K562 (cell line): ENCODE measurements around the gene SOX8. TPM values are rescaled to one million over a fixed set of nuclear protein-coding genes. Genes with fewer than 3 reads are reported as not detected.

Experiments
- HINFP ChIP-seq: fragments of 450-650 bp; conservative IDR thresholded peaks from 2 replicates; pipeline ENCODE4 v1.6.1; 2016; ENCODE audit warnings: missing genetic modification characterization, low read depth, mild to moderate bottlenecking, control low read depth, missing compliant biosample characterization
- KLF16 ChIP-seq: IDR thresholded peaks from 2 replicates; pipeline ENCODE4 v1.6.1; 2016; ENCODE audit warnings: antibody characterized with exemption
- L3MBTL2 ChIP-seq: fragments of 450-650 bp; IDR thresholded peaks from 2 replicates; pipeline ENCODE4 v1.6.1; 2016; ENCODE audit warnings: mild to moderate bottlenecking, moderate library complexity
- NR1H2 ChIP-seq: sonication (generic); formaldehyde crosslinking; IDR thresholded peaks from 2 replicates; pipeline ENCODE4 v1.4.0; 2020; ENCODE audit warnings: mild to moderate bottlenecking, missing genetic modification reagents
- NR2C2 ChIP-seq, 2 experiments: fragments of 200-800 bp in 1 of 2; sonication (Bioruptor generic) in 1 of 2; sonication (generic) in 1 of 2; formaldehyde crosslinking in 1 of 2; IDR thresholded peaks; 2 replicates each; pipeline versions ENCODE4 v1.6.1 to v1.8.0; 2016 to 2022; ENCODE audit warnings: mild to moderate bottlenecking in 1 of 2, missing compliant biosample characterization in 1 of 2, missing genetic modification characterization in 1 of 2, missing genetic modification reagents in 1 of 2
- TOE1 ChIP-seq, 2 experiments: fragments of 450-650 bp in 1 of 2; sonication (generic) in 1 of 2; formaldehyde crosslinking in 1 of 2; IDR thresholded peaks; 2 replicates each; pipeline versions ENCODE4 v1.7.1 to v1.8.0; 2016 to 2022; ENCODE audit warnings: borderline replicate concordance in 2 of 2, mild to moderate bottlenecking in 2 of 2, antibody characterized with exemption in 1 of 2, inconsistent platforms in 1 of 2, low read depth in 1 of 2, missing genetic modification reagents in 1 of 2, moderate library complexity in 1 of 2
- VEZF1 ChIP-seq: fragments of 200-800 bp; sonication (Bioruptor generic); IDR thresholded peaks from 2 replicates; pipeline ENCODE4 v1.6.1; 2017; ENCODE audit warnings: missing genetic modification characterization, missing compliant biosample characterization
- ZBTB40 ChIP-seq, 2 experiments: fragments of 450-650 bp in 1 of 2; sonication (generic) in 1 of 2; formaldehyde crosslinking in 1 of 2; IDR thresholded peaks; 2 replicates each; pipeline versions ENCODE4 v1.7.1 to v1.9.0; 2016 to 2022; ENCODE audit warnings: inconsistent platforms in 1 of 2, mild to moderate bottlenecking in 1 of 2, missing genetic modification reagents in 1 of 2
- ZNF280B ChIP-seq: fragments of 250-450 bp; sonication (Bioruptor Pico); IDR thresholded peaks from 2 replicates; pipeline ENCODE4 v1.5.1; 2021; ENCODE audit warnings: mild to moderate bottlenecking
- ZNF384 ChIP-seq: IDR thresholded peaks from 2 replicates; pipeline ENCODE4 v1.6.1; 2012; ENCODE audit warnings: low read depth, low read length, improper control_type of control experiment
- ZNF444 ChIP-seq: fragments of 250-450 bp; sonication (Bioruptor Pico); IDR thresholded peaks from 2 replicates; pipeline ENCODE4 v1.4.0; 2020; ENCODE audit warnings: mild to moderate bottlenecking, moderate library complexity
- polyA plus RNA-seq, 8 experiments: library from polyadenylated mRNA; depleted of rRNA in 4 of 8; stranded (reverse) in 5 of 8; unstranded in 3 of 8; fragments of >200 nt; fragmentation: Nextera tagmentation in 2 of 8; fragmentation: Illumina TruSeq in 1 of 8; extraction: Ambion mirVana in 2 of 8; extraction: Trizol in 1 of 8; gene quantifications; 2 replicates each; pipeline versions ENCODE4 v1.2.1 to v1.2.3, GENCODE V29; 2011 to 2014; ENCODE audit warnings: inconsistent platforms in 1 of 8, missing spikeins in 1 of 8
- total RNA-seq, 7 experiments: library from RNA; depleted of rRNA in 6 of 7; stranded (reverse); fragments of >200 nt in 6 of 7; fragmentation: Illumina TruSeq in 2 of 7; extraction: Trizol in 2 of 7; gene quantifications; 2 replicates each; pipeline versions ENCODE4 v1.2.1 to v1.2.3, GENCODE V29; 2011 to 2021; ENCODE audit warnings: low replicate concordance in 1 of 7

The SOX8 gene
- total and polyA plus RNA-seq, 9 of the 15 experiments (the other 6 are each of a cell fraction or from before 2014, with no cell fraction given) = 0.07 to 0.15 (median 0.15) TPM; not detected in 6

GRCh38 chr16:951660-952301 lies 29.8 kb upstream of the SOX8 start (continued):
- TF ChIP-seq ZBTB40 (IDR thresholded peaks at IDR 0.05) (no peak), ZBTB40 (CRISPR knock-in tag; IDR thresholded peaks at IDR 0.05) (peak; percentile 41; the same call in 1 of the 2 replicates), NR1H2 (CRISPR knock-in tag) (0 out of 2 replicates have a peak, but pooled peaks have one; percentile 63), HINFP (tag) (no peak), VEZF1 (CRISPR knock-in tag) (peak; percentile 85), ZNF280B (CRISPR knock-in tag) (no peak), KLF16 (peak; percentile 76; the same call in 1 of the 2 replicates), L3MBTL2 (peak; percentile 98), TOE1 (IDR thresholded peaks at IDR 0.05; ENCODE audit: borderline replicate concordance) (peak; percentile 53; the same call in 1 of the 2 replicates), TOE1 (CRISPR knock-in tag; IDR thresholded peaks at IDR 0.05; ENCODE audit: borderline replicate concordance, low read depth) (no peak), ZNF384 (no peak), ZNF444 (CRISPR knock-in tag) (no peak), NR2C2 (CRISPR knock-in tag; IDR thresholded peaks at IDR 0.05) (peak; percentile 56; the same call in 1 of the 2 replicates), NR2C2 (tag; IDR thresholded peaks at IDR 0.05) (peak; percentile 69; the same call in 1 of the 2 replicates)
